BJ (cell line): ENCODE measurements around the gene PLD1. TPM values are rescaled to one million over a fixed set of nuclear protein-coding genes. Genes with fewer than 3 reads are reported as not detected.

Experiments used
- CTCF ChIA-PET: fragments of 350-600 bp; formaldehyde crosslinking; extraction: SDS; loops from one replicate; lab custom pipeline; 2021; ENCODE audit warnings: antibody characterized with exemption, inconsistent platforms; lab: Yijun Ruan, JAX
- POLR2A ChIA-PET: fragments of 300-600 bp; sonication (Branson Sonifier 250); formaldehyde crosslinking; extraction: SDS; loops from one replicate; lab custom pipeline; 2021; ENCODE audit warnings: antibody characterized with exemption; lab: Charles Lee
- DNase-seq: peaks from one replicate; pipeline ENCODE4 v3.0.0-alpha.2; 2011; ENCODE audit warnings: low read depth
- H3K27me3 ChIP-seq: 2 replicates; pipeline ENCODE4 v1.6.0; 2011; ENCODE audit warnings: low read length; ENCODE audit not compliant: control insufficient read depth, insufficient read depth
- H3K36me3 ChIP-seq: 2 replicates; pipeline ENCODE4 v1.5.1; 2011; ENCODE audit warnings: low read length; ENCODE audit not compliant: control insufficient read depth, insufficient read depth
- H3K4me3 ChIP-seq: 2 replicates; pipeline ENCODE4 v1.5.1; 2011; ENCODE audit warnings: low read depth, mild to moderate bottlenecking, control low read depth, low read length
- polyA plus RNA-seq: library from polyadenylated mRNA; depleted of rRNA; stranded (reverse); fragments of >200 nt; gene quantifications from 2 replicates; pipeline ENCODE4 v1.2.3, GENCODE V29; 2011
- TF ChIP-seq, protein P1 (sequence below): IDR thresholded peaks from 2 replicates; pipeline ENCODE4 v1.5.1; 2011; ENCODE audit warnings: low read depth, mild to moderate bottlenecking, control low read depth, inconsistent platforms, low read length, moderate library complexity; ENCODE audit not compliant: insufficient read depth

PLD1 gene
- polyA plus RNA-seq, 1 experiment = 6.4 TPM

GRCh38 chr3:171763392-171763791 is 46.9 kb downstream of the PLD1 start:
- TF ChIP-seq, protein P1, sequence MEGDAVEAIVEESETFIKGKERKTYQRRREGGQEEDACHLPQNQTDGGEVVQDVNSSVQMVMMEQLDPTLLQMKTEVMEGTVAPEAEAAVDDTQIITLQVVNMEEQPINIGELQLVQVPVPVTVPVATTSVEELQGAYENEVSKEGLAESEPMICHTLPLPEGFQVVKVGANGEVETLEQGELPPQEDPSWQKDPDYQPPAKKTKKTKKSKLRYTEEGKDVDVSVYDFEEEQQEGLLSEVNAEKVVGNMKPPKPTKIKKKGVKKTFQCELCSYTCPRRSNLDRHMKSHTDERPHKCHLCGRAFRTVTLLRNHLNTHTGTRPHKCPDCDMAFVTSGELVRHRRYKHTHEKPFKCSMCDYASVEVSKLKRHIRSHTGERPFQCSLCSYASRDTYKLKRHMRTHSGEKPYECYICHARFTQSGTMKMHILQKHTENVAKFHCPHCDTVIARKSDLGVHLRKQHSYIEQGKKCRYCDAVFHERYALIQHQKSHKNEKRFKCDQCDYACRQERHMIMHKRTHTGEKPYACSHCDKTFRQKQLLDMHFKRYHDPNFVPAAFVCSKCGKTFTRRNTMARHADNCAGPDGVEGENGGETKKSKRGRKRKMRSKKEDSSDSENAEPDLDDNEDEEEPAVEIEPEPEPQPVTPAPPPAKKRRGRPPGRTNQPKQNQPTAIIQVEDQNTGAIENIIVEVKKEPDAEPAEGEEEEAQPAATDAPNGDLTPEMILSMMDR = no peak
- Histone ChIP-seq H3K27me3 (no peaks in the 10 kb centered on the region), H3K36me3 (no peaks in the 10 kb centered on the region), H3K4me3 (no peak overlapping the region)
- no peak for DNase-seq
- CTCF ChIA-PET = interaction anchor here (1.7 kb wide), 1 partner anchor 8 kb away, joined by 8 read pairs; no protein-coding TSS in a partner anchor
- POLR2A ChIA-PET = no interaction called here

- Histone ChIP-seq H3K27me3 (no peaks in the 10 kb centered on the region), H3K4me3 (no peak overlapping the region), H3K36me3 (no peaks in the 10 kb centered on the region)
- ChIA-PET POLR2A (no interaction called here), CTCF (no interaction called here)
- TF ChIP-seq, protein P1 = no peak
- no peak for DNase-seq
Observed at GRCh38 chr3:171760477-171760876, 49.8 kb downstream of the PLD1 start.

GRCh38 chr3:171758109-171758508 is 52.2 kb downstream of the PLD1 start:
- ChIA-PET CTCF (interaction anchor here (0.8 to 3.3 kb wide), 3 partner anchors 9 to 22 kb away, joined by 3 to 18 read pairs (median 4); no protein-coding TSS in a partner anchor), POLR2A (interaction anchor here (0.5 kb wide), 1 partner anchor 152 kb away, joined by 3 read pairs; no protein-coding TSS in a partner anchor)
- H3K4me3 ChIP-seq = no peak overlapping the region
- H3K36me3 ChIP-seq = no peaks in the 10 kb centered on the region
- TF ChIP-seq, protein P1 = no peak
- no peaks in the 10 kb centered on the region for H3K27me3 ChIP-seq
- DNase-seq = no peak

DNA sequence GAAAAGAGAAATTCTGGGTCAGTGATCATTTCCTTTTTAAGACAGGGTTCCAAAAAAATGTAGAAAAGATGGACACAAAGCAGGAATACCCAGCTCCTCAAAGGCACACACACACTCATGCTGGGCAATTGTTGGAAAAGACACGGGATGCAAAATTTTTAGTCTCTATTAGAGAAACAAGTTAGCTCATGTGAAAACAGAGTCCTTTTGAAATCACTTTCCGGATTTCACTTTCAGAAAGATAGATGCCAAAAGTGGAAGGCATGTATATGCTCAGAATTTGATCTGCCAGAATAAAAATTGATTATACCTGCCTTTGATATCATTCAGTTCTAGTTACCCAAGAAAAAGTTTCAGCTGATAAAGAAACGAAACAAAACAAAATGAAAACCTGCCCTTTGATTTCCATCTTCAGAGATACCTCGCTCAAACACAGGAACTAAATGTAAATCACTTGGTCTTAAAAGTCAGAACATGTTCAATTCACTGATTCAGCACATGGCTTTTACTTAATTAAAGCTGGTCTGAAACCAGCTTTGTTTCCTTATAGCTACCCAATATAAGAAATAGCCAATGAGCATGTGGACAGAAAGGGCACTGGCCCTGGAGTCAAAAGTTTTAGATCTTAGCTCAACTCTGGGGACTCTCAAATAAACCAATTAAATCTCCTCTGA is 52.8 kb downstream of the PLD1 start:
- no peak overlapping the region for H3K4me3 ChIP-seq
- H3K27me3 ChIP-seq = no peaks in the 10 kb centered on the region
- POLR2A ChIA-PET = no interaction called here
- no peak for DNase-seq
- CTCF ChIA-PET = interaction anchor here (0.8 to 3.3 kb wide), 2 partner anchors 14 to 21 kb away, joined by 3 to 18 read pairs; no protein-coding TSS in a partner anchor
- H3K36me3 ChIP-seq = no peaks in the 10 kb centered on the region
- TF ChIP-seq, protein P1 = no peak

- H3K36me3 ChIP-seq = no peaks in the 10 kb centered on the region
- ChIA-PET POLR2A (no interaction called here), CTCF (interaction anchor here (0.5 to 1.3 kb wide), 3 partner anchors 10 to 613 kb away, joined by 3 read pairs; no protein-coding TSS in a partner anchor)
- H3K27me3 ChIP-seq = no peaks in the 10 kb centered on the region
- H3K4me3 ChIP-seq = no peak overlapping the region
- TF ChIP-seq, protein P1 = no peak
- no peak for DNase-seq
Observed at GRCh38 chr3:171755656-171756055, 54.6 kb downstream of the PLD1 start.
